ENCODE results near the gene AANAT.

The AANAT gene

DNA sequence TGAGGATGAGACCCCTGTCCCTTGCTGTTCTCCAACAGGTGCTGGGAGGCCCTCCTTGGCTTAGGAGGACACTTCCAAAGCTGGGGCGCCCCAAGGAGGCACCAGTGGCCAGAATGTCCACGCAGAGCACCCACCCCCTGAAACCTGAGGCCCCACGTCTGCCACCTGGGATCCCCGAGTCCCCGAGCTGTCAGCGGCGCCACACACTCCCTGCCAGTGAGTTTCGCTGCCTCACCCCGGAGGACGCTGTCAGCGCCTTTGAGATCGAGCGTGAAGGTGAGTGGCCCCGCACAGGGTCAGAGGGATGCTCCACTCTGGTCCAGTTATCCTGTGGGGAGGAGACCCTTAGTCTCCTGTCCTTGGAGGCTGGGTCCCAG lies 1.2 kb downstream of the AANAT start:
- TF ChIP-seq, protein P1, sequence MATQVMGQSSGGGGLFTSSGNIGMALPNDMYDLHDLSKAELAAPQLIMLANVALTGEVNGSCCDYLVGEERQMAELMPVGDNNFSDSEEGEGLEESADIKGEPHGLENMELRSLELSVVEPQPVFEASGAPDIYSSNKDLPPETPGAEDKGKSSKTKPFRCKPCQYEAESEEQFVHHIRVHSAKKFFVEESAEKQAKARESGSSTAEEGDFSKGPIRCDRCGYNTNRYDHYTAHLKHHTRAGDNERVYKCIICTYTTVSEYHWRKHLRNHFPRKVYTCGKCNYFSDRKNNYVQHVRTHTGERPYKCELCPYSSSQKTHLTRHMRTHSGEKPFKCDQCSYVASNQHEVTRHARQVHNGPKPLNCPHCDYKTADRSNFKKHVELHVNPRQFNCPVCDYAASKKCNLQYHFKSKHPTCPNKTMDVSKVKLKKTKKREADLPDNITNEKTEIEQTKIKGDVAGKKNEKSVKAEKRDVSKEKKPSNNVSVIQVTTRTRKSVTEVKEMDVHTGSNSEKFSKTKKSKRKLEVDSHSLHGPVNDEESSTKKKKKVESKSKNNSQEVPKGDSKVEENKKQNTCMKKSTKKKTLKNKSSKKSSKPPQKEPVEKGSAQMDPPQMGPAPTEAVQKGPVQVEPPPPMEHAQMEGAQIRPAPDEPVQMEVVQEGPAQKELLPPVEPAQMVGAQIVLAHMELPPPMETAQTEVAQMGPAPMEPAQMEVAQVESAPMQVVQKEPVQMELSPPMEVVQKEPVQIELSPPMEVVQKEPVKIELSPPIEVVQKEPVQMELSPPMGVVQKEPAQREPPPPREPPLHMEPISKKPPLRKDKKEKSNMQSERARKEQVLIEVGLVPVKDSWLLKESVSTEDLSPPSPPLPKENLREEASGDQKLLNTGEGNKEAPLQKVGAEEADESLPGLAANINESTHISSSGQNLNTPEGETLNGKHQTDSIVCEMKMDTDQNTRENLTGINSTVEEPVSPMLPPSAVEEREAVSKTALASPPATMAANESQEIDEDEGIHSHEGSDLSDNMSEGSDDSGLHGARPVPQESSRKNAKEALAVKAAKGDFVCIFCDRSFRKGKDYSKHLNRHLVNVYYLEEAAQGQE (IDR thresholded peaks at IDR 0.05; ENCODE audit: low read depth): no peak
- TF ChIP-seq RAD21 (IDR thresholded peaks at IDR 0.05; ENCODE audit: low read depth): no peak
- TF ChIP-seq FOXM1 (IDR thresholded peaks at IDR 0.05; ENCODE audit: borderline replicate concordance, low read depth): no peak

DNA sequence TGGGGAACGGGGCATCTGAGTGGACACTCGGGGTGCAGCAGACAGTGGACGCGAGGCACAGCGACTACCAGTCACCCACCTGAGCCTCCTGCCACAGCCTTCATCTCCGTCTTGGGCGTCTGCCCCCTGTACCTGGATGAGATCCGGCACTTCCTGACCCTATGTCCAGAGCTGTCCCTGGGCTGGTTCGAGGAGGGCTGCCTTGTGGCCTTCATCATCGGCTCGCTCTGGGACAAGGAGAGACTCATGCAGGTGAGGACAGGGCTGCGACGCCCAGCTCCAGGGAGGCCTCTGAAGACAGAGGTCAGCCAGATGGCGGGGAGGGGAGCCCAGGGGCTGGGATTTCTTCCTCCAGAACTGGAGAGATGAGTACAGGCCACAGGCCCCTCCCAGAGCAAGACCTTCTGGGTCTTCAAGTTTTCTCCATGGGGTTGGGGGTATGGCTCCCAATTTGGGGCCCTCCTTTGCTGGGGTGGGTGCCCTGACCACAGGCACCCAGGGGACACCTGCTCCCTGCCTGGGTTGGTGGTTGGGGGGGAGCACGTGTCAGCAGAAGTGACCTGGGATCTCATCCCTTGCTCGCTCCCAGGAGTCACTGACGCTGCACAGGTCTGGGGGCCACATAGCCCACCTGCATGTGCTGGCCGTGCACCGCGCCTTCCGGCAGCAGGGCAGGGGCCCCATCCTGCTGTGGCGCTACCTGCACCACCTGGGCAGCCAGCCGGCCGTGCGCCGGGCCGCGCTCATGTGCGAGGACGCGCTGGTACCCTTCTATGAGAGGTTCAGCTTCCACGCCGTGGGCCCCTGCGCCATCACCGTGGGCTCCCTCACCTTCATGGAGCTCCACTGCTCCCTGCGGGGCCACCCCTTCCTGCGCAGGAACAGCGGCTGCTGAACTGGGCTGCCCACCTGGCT lies 1.9 kb downstream of the AANAT start:
- TF ChIP-seq TAF1 (IDR thresholded peaks at IDR 0.05; ENCODE audit: low read depth) (no peak), TEAD4 (IDR thresholded peaks at IDR 0.05) (no peak), RAD21 (IDR thresholded peaks at IDR 0.05; ENCODE audit: low read depth) (no peak), YY1 (IDR thresholded peaks at IDR 0.05; ENCODE audit: low read depth) (no peak), EGR1 (IDR thresholded peaks at IDR 0.05) (no peak)
- TF ChIP-seq, protein P2, sequence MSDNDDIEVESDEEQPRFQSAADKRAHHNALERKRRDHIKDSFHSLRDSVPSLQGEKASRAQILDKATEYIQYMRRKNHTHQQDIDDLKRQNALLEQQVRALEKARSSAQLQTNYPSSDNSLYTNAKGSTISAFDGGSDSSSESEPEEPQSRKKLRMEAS (IDR thresholded peaks at IDR 0.05): no peak

DNA sequence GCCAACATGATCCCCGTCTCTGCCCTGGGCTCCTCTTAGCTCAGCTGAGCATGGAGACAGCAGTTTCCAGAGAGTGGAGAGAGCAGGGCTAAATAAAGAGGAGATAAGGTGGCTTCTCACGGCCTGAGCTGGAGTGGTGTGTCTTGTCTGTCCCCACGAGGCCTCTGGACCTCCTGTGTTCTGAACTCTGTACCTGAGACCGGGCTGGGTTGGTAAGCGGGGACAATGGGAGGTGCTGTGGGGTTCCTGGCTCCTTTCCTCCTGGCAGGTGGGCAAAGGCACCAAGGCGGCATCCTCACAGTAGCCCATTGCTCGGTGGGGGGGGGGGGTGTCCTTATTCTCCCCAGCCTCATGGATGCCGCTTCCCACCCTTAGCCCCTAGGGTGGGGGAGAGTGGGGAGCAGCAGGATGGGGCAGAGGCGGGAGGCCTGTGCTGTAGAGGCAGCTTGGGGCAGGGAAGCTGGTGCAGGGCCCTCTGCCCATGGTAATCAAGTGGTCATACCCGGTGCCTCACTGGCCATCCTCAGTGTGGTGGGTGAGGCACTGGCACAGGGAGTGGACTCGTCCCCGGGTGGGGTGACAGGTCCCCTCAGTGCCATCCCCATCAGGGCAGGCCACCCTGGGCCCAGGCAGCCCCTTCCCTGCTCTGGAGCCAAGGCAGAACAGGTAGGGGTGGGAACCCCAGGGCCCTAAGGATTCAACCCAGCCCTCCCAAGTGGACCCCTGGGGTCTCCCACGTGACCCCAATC lies 2.8 kb downstream of the AANAT start:
- TF ChIP-seq EP300 (IDR thresholded peaks at IDR 0.05; ENCODE audit: borderline replicate concordance) (no peak), YY1 (IDR thresholded peaks at IDR 0.05; ENCODE audit: low read depth) (no peak), CREB1 (IDR thresholded peaks at IDR 0.05; ENCODE audit: low read depth) (no peak), ZBTB7A (IDR thresholded peaks at IDR 0.05; ENCODE audit: low read depth) (no peak), RAD21 (IDR thresholded peaks at IDR 0.05; ENCODE audit: low read depth) (no peak), FOXM1 (IDR thresholded peaks at IDR 0.05; ENCODE audit: borderline replicate concordance, low read depth) (no peak)
- TF ChIP-seq, protein P3, sequence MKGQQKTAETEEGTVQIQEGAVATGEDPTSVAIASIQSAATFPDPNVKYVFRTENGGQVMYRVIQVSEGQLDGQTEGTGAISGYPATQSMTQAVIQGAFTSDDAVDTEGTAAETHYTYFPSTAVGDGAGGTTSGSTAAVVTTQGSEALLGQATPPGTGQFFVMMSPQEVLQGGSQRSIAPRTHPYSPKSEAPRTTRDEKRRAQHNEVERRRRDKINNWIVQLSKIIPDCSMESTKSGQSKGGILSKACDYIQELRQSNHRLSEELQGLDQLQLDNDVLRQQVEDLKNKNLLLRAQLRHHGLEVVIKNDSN (IDR thresholded peaks at IDR 0.05): no peak

DNA sequence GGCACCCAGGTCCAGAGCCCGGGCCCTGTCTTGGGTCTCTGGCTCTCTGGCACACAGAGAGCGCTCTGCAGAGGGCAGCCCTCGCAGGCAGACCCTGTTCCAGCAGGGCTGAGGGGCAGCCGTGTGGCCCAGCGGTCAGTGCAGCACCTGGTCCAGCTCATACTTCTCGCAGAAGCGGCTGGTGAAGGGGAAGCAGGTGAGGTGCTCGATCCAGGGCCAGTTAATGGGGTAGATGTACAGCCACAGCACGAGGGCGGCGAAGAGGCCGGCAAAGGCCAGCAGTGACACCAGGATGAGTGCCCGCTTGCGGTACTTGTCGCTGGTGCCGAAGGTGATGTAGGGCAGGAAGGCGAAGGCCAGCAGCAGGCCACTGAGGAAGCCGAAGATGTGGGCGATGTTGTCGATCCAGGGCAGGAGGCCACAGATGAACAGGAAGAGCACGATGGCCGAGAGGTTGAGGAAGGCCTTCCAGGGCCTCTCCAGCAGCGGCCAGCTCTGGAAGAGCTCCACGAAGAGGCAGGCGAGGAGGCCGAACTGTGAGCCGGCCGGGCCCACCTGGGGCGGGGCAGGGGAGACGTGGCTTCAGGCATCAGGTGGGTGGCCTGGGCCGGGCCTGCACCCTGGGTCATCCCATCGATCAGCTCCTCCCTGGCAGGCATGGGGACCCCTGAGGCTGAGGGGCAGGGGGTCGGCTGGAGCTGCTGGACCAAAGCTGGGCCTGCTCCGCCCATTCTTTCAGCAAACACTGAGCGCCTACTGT lies 4.3 kb downstream of the AANAT start:
- no peak for TF ChIP-seq CEBPB (IDR thresholded peaks at IDR 0.05)
- TF ChIP-seq EGR1 (IDR thresholded peaks at IDR 0.05): no peak
- no peak for TF ChIP-seq YY1 (IDR thresholded peaks at IDR 0.05; ENCODE audit: low read depth)
- TF ChIP-seq NFIC (IDR thresholded peaks at IDR 0.05): no peak
- TF ChIP-seq, protein P3 (IDR thresholded peaks at IDR 0.05): no peak
- TF ChIP-seq TCF12 (IDR thresholded peaks at IDR 0.05; ENCODE audit: low read depth): no peak

DNA sequence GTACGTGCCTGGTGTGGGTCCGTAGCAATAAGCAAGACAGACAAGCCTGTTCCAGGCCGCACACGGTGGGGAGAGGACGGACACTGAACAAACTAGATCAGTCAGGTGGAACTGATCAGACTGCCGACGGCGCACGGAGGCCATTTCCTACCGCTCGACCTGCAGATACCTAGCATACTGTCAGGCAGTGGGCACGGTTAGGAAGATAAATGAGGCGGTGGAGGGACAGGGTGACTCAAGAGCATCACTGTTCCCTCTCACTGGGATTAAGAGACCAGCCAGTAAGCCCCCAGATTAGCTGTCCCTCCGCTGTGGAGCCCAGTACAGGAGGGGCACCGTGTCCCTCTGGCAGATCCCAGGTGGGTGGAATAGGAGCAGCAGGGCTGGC lies 4.8 kb downstream of the AANAT start:
- TF ChIP-seq, protein P1 (IDR thresholded peaks at IDR 0.05; ENCODE audit: low read depth): no peak
- TF ChIP-seq NFIC (IDR thresholded peaks at IDR 0.05): no peak
- no peak for TF ChIP-seq TEAD4 (IDR thresholded peaks at IDR 0.05)
- TF ChIP-seq EP300 (IDR thresholded peaks at IDR 0.05; ENCODE audit: borderline replicate concordance): no peak

DNA sequence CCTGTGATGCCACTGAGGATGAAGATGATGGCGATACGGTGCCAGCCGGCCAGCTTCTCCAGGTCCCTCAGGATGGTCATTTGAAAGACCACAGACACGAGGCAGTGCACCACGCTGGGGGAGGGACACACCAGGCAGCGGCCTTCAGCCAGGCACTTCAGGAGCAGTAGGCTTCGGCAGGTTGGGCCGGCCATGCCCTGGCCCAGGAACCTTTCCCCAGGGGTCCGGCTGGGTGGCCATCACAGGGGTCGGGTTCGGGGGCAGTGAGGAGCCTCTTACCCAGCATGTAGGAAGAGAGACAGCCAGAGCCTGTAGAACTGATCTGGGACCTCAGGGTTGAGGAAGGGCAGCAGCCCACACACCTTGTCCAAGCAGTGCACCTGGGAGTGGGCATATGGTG lies 5.3 kb downstream of the AANAT start:
- TF ChIP-seq, protein P1 (IDR thresholded peaks at IDR 0.05; ENCODE audit: low read depth): no peak
- TF ChIP-seq, protein P2 (IDR thresholded peaks at IDR 0.05): no peak
- TF ChIP-seq TCF12 (IDR thresholded peaks at IDR 0.05; ENCODE audit: low read depth): no peak
- no peak for TF ChIP-seq EP300 (IDR thresholded peaks at IDR 0.05; ENCODE audit: borderline replicate concordance)
- no peak for TF ChIP-seq TEAD4 (IDR thresholded peaks at IDR 0.05)
- no peak for TF ChIP-seq ZBTB7A (IDR thresholded peaks at IDR 0.05; ENCODE audit: low read depth)
- no peak for TF ChIP-seq EGR1 (IDR thresholded peaks at IDR 0.05)
- TF ChIP-seq YY1 (IDR thresholded peaks at IDR 0.05; ENCODE audit: low read depth): no peak
- no peak for TF ChIP-seq FOXM1 (IDR thresholded peaks at IDR 0.05; ENCODE audit: borderline replicate concordance, low read depth)
- TF ChIP-seq CREB1 (IDR thresholded peaks at IDR 0.05; ENCODE audit: low read depth): no peak
- no peak for TF ChIP-seq CEBPB (IDR thresholded peaks at IDR 0.05)

Measured in Ishikawa (cell line).